HG03520 (cell line): ENCODE measurements around the gene NCKAP5L.
"Not testable (repeated sequence)": the region's sequence is repeated elsewhere in the genome, so short reads cannot be mapped to it uniquely, and the experiment has no call there.

Source experiments
- ATAC-seq: cut with Tn5 transposase; IDR thresholded peaks from one replicate; pipeline ENCODE4 v1.9.1; 2021; ENCODE audit warnings: mild to moderate bottlenecking, moderate library complexity; ENCODE audit not compliant: unreplicated experiment

The NCKAP5L gene

GRCh38 chr12:49784756-49785409 lies 43.3 kb downstream of the NCKAP5L start:
- ATAC-seq: no peak

DNA sequence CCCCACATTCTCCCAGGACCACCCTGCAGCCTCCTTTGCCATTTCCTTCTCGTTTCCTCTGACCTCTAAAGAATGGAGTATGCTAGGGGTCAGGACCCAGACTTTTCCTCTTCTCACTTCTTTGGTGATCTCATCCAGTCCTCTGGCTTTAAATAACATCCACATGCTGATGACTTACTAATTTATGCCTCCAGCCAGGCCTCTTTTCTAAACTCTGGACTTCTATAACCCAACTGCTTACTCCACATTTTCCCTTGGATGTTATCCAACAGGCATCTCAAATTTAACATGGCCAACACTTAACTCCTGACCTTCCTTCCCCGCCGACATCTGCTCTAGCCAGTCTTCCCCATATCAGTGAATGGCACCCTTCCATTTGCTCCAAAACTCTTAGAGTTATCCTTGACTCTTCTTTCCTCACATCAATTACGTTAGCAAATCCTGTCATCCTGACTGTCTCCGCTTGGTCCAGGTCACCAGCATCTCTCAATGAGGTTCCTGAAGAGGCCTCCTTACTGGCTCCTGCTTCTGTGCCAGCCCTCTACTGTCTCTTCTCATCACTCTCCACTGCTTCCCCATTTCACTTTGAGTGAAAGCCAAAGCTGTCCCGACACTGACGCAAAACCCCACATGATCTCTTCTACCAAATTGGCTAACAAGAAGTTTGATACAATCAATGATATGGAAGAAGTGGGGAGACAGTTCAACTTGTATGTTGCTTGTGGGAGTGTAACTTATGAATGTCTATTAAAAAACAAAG lies 44.1 kb downstream of the NCKAP5L start:
- ATAC-seq: no peak

DNA sequence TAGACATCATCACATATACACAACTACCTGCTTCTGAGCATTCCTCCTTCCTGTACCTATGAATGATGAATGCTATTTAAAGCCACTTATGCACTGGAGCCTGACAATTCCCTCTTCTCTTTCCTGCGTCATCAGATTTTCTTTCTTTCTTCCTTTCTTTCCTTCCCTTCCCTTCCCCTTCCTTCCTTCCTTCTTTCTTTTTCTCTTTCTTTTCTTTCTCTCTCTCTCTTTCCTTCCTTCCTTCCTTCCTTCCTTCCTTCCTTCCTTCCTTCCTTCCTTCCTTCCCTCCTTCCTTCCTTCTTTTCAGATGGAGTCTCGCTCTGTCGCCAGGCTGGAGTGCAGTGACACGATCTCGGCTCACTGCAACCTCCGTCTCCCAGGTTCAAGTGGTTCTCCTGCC lies 47.3 kb downstream of the NCKAP5L start:
- not testable (repeated sequence) for ATAC-seq

DNA sequence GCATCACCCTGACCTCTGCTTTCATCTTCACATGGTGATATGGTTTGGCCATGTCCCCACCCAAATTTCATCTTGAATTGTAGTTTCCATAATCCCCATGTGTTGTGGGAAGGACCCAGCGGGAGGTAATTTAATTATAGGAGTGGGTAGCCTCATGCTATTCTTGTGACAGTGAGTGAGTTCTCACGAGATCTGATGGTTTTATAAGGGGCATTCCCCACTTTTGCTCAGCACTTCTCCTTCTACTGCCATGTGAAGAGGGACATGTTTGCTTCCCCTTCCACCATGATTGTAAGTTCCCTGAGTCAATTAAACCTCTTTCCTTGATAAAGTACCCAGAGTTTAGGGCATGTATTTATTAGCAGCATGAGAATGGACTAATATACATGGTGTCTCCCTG lies 48.6 kb downstream of the NCKAP5L start:
- no peak for ATAC-seq

- ATAC-seq: no peak
Measured at GRCh38 chr12:49777800-49778748, 50.1 kb downstream of the NCKAP5L start.

DNA sequence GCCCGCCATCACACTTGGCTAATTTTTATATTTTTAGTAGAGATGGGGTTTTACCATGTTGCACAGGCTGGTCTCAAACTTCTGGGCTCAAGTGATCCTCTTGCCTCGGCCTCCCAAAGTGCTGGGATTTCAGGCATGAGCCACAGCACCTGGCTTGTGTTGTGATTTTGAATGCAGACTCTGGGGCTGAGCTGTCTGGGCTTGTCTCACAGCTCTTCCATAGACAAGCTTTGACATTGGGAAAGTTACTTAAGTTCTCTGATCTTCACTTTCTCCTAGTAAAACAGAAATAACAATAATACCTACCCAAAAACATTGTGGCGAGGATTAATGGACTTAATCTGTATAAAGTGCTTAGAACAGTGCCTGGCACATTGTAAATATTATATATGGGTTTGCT lies 50.9 kb downstream of the NCKAP5L start:
- ATAC-seq: no peak

GRCh38 chr12:49776858-49777257 lies 51.4 kb downstream of the NCKAP5L start:
- no peak for ATAC-seq

DNA sequence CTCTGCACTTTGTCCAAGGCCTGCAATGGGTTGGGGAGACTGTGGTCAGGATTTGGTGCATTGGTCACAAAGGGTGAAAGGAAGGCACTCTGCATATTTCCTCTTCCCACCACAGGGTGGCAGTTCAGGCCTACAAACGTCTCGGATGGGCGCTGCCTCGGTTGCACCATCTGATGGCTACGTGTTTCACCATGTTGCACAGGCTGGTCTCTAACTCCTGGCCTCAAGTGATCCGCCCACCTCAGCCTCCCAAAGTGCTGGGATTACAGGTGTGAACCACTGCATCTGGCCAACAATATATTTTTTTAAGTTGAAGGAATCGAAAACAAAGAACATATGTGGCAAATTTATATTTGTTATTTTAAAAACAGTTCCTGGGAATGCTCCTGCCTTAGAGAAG lies 51.8 kb downstream of the NCKAP5L start:
- no peak for ATAC-seq

DNA sequence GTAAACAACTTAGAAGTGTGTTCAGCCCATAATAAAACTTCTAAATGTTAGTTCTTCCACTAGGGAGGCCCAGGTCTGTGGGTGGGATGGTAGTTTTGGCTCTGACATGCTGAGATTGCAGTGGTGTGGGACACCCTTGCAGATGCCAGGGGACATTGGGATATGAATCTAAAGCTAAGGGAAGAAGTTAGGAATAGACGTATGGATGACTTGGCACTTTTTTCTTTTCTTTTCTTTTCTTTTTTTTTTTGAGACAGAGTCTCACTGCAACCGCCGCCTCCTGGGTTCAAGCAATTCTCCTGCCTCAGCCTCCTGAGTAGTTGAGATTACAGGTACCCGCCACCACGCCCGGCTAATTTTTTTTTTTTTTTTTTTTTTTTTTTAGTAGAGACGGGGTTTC lies 55.1 kb downstream of the NCKAP5L start:
- ATAC-seq: not testable (repeated sequence)

- ATAC-seq: no peak
Measured at GRCh38 chr12:49767333-49767732, 60.9 kb downstream of the NCKAP5L start.

DNA sequence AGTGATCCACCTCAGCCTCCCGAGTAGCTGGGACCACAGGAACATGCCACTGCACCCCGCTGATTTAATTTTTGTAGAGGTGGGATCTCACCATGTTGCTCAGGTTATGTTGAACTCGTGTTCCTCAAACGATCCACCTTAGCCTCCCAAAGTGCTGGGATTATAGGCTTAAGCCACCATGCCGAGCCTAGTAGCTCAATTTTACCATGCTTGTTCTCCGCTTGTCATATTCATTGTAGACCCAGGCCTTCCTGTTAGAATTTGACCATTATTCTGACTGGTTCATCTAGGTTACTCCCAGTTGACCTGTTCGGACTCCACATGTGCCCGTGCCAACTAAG lies 62.1 kb downstream of the NCKAP5L start:
- ATAC-seq: no peak

- no peak for ATAC-seq
Measured at GRCh38 chr12:49764126-49764525, 64.1 kb downstream of the NCKAP5L start.

GRCh38 chr12:49763006-49763591 lies 65.1 kb downstream of the NCKAP5L start:
- ATAC-seq: no peak

DNA sequence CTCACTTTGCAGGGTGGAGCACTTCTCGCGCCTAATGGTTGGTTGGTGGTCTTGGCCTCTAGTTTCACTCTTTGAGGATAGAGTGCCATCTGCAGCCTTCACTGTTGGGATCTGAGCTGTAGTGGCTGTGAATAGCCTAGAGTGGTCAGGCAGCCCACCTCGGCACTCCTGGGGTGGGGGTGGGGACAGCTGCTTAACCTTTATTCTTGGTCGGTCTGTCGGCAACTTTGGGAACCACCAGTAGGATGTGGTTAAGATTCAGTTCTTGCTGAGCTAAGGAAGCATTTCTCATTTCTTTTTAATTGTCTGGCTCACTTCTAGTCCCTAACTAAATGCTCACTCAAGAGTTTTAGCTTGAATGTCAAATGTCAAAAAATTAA lies 65.8 kb downstream of the NCKAP5L start:
- no peak for ATAC-seq

DNA sequence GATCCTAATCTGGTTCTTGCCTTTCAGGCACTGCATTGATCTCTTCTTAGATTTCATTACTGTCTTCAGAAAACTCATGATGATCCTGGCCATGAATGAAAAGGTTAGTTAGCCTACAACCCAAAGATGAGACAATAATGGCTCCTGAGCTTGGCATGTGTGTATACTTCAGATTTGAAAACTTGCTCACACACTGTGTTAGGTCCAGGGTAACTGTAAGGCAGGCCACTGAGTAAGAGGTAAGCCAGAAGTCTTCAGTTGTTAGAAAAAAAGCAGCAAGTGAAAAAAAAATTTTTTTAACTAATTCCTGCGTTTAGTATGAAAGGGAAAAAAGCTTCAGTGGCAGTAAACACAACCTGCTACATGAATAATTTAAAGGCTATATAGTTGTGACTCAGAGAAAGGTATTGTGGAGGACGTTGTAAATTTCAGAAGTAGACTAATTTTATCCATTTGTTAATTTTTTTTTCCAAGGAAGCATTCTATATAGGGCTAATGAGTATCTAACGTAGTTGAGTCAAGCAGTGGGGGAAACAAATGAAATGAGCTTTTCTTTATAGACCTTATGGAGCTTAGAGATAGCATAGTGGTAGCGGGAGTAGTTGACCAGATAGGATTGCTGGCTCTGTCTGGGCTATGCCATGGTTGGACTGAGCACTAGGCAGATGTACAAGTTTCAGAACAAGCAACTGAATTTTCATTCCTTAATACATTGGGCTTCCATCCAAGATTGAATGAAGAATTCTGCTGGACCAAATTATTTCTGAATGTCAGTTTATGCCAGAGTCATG lies 66.3 kb downstream of the NCKAP5L start:
- ATAC-seq: no peak

DNA sequence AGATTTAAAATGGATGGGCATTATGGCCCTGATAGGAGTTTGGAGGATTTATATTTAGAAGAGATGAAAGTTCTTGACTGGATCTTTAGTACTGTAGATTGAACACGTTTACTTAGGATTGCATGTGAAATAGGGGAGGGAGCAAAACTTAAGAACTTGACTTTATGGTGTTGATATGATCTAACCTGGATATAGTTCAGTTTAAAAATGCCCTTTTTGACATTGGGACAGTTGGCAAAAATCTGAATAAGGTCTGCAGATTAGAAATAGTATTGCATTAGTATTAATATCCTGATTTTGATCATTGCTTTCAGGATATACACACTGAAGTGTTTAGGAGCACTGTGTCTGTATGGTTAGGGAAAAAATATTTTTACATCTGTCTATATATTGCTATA lies 77.2 kb downstream of the NCKAP5L start:
- no peak for ATAC-seq

GRCh38 chr12:49750027-49750995 lies 77.9 kb downstream of the NCKAP5L start:
- no peak for ATAC-seq

- ATAC-seq: no peak
Measured at GRCh38 chr12:49748800-49749199, 79.4 kb downstream of the NCKAP5L start.

GRCh38 chr12:49748306-49748705 lies 79.9 kb downstream of the NCKAP5L start:
- no peak for ATAC-seq
